Measurements from ENCODE around the gene MLEC.

GRCh38 chr12:120734210-120734609 is 47.3 kb downstream of the MLEC start:
- TF ChIP-seq RFX5 (IDR thresholded peaks at IDR 0.05; ENCODE audit: low read depth, low read length) (no peak), ZKSCAN8 (CRISPR knock-in tag; IDR thresholded peaks at IDR 0.05; ENCODE audit: borderline replicate concordance) (no peak), KLF16 (CRISPR knock-in tag; IDR thresholded peaks at IDR 0.05) (no peak), FOXA1 (IDR thresholded peaks at IDR 0.05) (no peak), FOXA1 (CRISPR knock-in tag; IDR thresholded peaks at IDR 0.05) (no peak), HMG20B (CRISPR knock-in tag; conservative IDR thresholded peaks at IDR 0.05) (no peak), CTCF (CRISPR knock-in tag; IDR thresholded peaks at IDR 0.05) (no peak), CREB1 (IDR thresholded peaks at IDR 0.05) (no peak), CREB1 (CRISPR knock-in tag; IDR thresholded peaks at IDR 0.05) (no peak), HOXA9 (CRISPR knock-in tag; IDR thresholded peaks at IDR 0.05; ENCODE audit: borderline replicate concordance) (no peak), YEATS2 (CRISPR knock-in tag; IDR thresholded peaks at IDR 0.05; ENCODE audit: borderline replicate concordance) (no peak), ZNF407 (CRISPR knock-in tag; IDR thresholded peaks at IDR 0.05; ENCODE audit: not compliant biosample characterization) (no peak)
